ENCODE measurements around the gene MOB3A.

GRCh38 chr19:2047449-2048103 lies 48.5 kb downstream of the MOB3A start:
- no peak for TF ChIP-seq CTCF (IDR thresholded peaks at IDR 0.05; ENCODE audit: poor library complexity)
- no peak for TF ChIP-seq EZH2phosphoT487 (IDR thresholded peaks at IDR 0.05; ENCODE audit: low read depth, severe bottlenecking, unreplicated experiment)
- TF ChIP-seq EZH2 (IDR thresholded peaks at IDR 0.05; ENCODE audit: borderline replicate concordance), result no peak
